GM21367 (cell line): ENCODE data around the gene MNX1.

ENCODE experiments used
- ATAC-seq: cut with Tn5 transposase; IDR thresholded peaks from one replicate; pipeline ENCODE4 v1.9.1; 2021; ENCODE audit not compliant: unreplicated experiment

MNX1 gene

GRCh38 chr7:157010588-157011332, at the start of gene MNX1:
Gene MNX1 (minus strand): TSS chr7:157010663. CDS start chr7:157010350, 313 bp downstream.
- peak; percentile 68 for ATAC-seq

GRCh38 chr7:157059534-157059933, 49.1 kb upstream of the MNX1 start:
- no peak for ATAC-seq

- no peak for ATAC-seq
Observed at GRCh38 chr7:157058701-157059100, 48.2 kb upstream of the MNX1 start.

- no peak for ATAC-seq
Observed at GRCh38 chr7:157058068-157058467, 47.6 kb upstream of the MNX1 start.

- ATAC-seq, result no peak
Observed at GRCh38 chr7:157056957-157057902, 46.8 kb upstream of the MNX1 start.

GRCh38 chr7:157056246-157056645, 45.8 kb upstream of the MNX1 start:
- no peak for ATAC-seq

- ATAC-seq, result no peak
Observed at GRCh38 chr7:157054927-157055326, 44.5 kb upstream of the MNX1 start.

- no peak for ATAC-seq
Observed at GRCh38 chr7:157053118-157053517, 42.7 kb upstream of the MNX1 start.

GRCh38 chr7:157047148-157047547, 36.7 kb upstream of the MNX1 start:
- no peak for ATAC-seq

GRCh38 chr7:157046681-157047080, 36.2 kb upstream of the MNX1 start:
- ATAC-seq, result no peak

- ATAC-seq, result no peak
Observed at GRCh38 chr7:157044943-157045660, 34.6 kb upstream of the MNX1 start.

GRCh38 chr7:157044147-157044687, 33.8 kb upstream of the MNX1 start:
- ATAC-seq, result no peak

- no peak for ATAC-seq
Observed at GRCh38 chr7:157043745-157044144, 33.3 kb upstream of the MNX1 start.

GRCh38 chr7:157041514-157042277, 31.2 kb upstream of the MNX1 start:
- ATAC-seq, result no peak

- no peak for ATAC-seq
Observed at GRCh38 chr7:157041004-157041403, 30.5 kb upstream of the MNX1 start.

GRCh38 chr7:157037635-157038034, 27.2 kb upstream of the MNX1 start:
- ATAC-seq, result no peak

- no peak for ATAC-seq
Observed at GRCh38 chr7:157037028-157037427, 26.6 kb upstream of the MNX1 start.

GRCh38 chr7:157035979-157036378, 25.5 kb upstream of the MNX1 start:
- ATAC-seq, result no peak

- ATAC-seq, result no peak
Observed at GRCh38 chr7:157035302-157035701, 24.8 kb upstream of the MNX1 start.
